Right atrium auricular region (tissue), 2 donors: ENCODE results near the gene SLC7A10. TPM values are rescaled to one million over a fixed set of nuclear protein-coding genes. Genes with fewer than 3 reads are reported as not detected.

Source experiments
- DNase-seq: peaks from one replicate; pipeline ENCODE4 v3.0.0-alpha.2; 2019; ENCODE audit warnings: low spot score
- H3K27ac ChIP-seq, 2 donors: fragments of 200-600 bp; sonication (generic); 1 replicate in 1 of 2; 2 replicates in 1 of 2; pipeline ENCODE4 v1.5.1; 2016 to 2019
- H3K27me3 ChIP-seq, 2 donors: fragments of 200-600 bp; sonication (generic); one replicate each; pipeline versions ENCODE4 v1.5.1 to v1.6.0; 2017 to 2019
- H3K36me3 ChIP-seq: fragments of 200-600 bp; sonication (generic); one replicate; pipeline ENCODE4 v1.5.1; 2016
- H3K4me1 ChIP-seq, 2 donors: fragments of 200-600 bp; sonication (generic); one replicate each; pipeline versions ENCODE4 v1.5.1 to v1.6.0; 2017 to 2019
- H3K4me3 ChIP-seq, 2 donors: fragments of 200-600 bp; sonication (generic); 1 replicate in 1 of 2; 2 replicates in 1 of 2; pipeline ENCODE4 v1.5.1; 2017 to 2019; ENCODE audit warnings: mild to moderate bottlenecking in 1 of 2, moderate library complexity in 1 of 2
- H3K9me3 ChIP-seq, 2 donors: fragments of 200-600 bp; sonication (generic); one replicate each; pipeline ENCODE4 v1.5.1; 2019
- total RNA-seq, 2 donors: library from RNA; depleted of rRNA; stranded (reverse); fragments of >200 nt; gene quantifications; one replicate each; pipeline ENCODE4 v1.1.0, GENCODE V29; 2016
- TF ChIP-seq, protein P1 (sequence below), 2 donors: fragments of 200-600 bp; sonication (generic); IDR thresholded peaks; one replicate each; pipeline ENCODE4 v1.5.1; 2019; ENCODE audit warnings: antibody characterized with exemption in 2 of 2

SLC7A10 gene
- total RNA-seq, 2 donors from 2014 or later, result 0.79 TPM; not detected in 1

DNA sequence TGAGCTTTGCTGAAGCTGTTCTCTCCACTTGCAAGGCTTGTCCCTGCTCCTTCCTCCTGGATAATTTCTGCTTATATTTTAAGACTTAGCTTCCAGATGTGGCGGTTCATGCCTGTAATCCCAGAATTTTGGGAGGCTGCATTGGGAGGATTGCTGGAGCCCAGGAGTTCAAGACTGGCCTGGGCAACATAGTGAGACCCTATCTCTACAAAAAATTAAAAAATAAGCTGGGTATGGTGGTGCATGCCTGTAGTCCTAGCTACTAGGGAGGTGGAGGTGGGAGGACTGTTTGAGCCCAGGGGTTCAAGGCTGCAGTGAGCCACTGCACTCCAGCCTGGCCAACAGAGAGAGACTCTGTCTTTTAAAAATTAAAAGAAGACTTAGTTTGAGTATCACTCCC lies 45.1 kb upstream of the SLC7A10 start:
- no peak overlapping the region for H3K4me3 ChIP-seq
- no peaks in the 10 kb centered on the region for H3K9me3 ChIP-seq
- H3K36me3 ChIP-seq, result no peaks in the 10 kb centered on the region
- H3K27ac ChIP-seq, result no peak overlapping the region
- H3K4me1 ChIP-seq, result peaks cover 0 to 7% of the 10 kb centered on the region in 2 donors
- no peak for DNase-seq
- no peaks in the 10 kb centered on the region for H3K27me3 ChIP-seq
- TF ChIP-seq, protein P1, sequence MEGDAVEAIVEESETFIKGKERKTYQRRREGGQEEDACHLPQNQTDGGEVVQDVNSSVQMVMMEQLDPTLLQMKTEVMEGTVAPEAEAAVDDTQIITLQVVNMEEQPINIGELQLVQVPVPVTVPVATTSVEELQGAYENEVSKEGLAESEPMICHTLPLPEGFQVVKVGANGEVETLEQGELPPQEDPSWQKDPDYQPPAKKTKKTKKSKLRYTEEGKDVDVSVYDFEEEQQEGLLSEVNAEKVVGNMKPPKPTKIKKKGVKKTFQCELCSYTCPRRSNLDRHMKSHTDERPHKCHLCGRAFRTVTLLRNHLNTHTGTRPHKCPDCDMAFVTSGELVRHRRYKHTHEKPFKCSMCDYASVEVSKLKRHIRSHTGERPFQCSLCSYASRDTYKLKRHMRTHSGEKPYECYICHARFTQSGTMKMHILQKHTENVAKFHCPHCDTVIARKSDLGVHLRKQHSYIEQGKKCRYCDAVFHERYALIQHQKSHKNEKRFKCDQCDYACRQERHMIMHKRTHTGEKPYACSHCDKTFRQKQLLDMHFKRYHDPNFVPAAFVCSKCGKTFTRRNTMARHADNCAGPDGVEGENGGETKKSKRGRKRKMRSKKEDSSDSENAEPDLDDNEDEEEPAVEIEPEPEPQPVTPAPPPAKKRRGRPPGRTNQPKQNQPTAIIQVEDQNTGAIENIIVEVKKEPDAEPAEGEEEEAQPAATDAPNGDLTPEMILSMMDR (IDR thresholded peaks at IDR 0.05), result no peak

DNA sequence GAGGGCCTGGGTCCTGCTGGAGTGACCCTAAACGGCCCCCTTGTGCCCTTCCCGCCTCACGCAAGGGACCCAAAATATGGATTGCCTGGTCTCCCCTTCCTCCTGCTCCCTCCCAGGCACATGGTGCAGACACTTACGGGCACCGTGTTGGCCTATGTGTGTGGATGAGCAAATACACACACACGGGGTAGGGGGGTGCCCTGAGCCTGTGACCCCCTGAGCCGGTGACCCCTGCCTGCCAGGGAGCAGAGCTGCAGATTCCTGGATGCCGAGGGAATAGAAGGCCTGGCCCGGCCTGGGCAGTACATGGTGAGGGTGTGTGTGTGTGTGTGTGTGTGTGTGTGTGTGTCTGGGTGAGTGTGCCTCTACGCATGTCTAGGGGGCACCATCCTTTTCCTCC lies 43.4 kb upstream of the SLC7A10 start:
- Histone ChIP-seq H3K27ac (no peak overlapping the region), H3K9me3 (no peaks in the 10 kb centered on the region), H3K36me3 (no peaks in the 10 kb centered on the region), H3K4me1 (peaks cover 0 to 7% of the 10 kb centered on the region in 2 donors), H3K4me3 (no peak overlapping the region), H3K27me3 (no peaks in the 10 kb centered on the region)
- TF ChIP-seq, protein P1 (IDR thresholded peaks at IDR 0.05), result no peak
- no peak for DNase-seq

DNA sequence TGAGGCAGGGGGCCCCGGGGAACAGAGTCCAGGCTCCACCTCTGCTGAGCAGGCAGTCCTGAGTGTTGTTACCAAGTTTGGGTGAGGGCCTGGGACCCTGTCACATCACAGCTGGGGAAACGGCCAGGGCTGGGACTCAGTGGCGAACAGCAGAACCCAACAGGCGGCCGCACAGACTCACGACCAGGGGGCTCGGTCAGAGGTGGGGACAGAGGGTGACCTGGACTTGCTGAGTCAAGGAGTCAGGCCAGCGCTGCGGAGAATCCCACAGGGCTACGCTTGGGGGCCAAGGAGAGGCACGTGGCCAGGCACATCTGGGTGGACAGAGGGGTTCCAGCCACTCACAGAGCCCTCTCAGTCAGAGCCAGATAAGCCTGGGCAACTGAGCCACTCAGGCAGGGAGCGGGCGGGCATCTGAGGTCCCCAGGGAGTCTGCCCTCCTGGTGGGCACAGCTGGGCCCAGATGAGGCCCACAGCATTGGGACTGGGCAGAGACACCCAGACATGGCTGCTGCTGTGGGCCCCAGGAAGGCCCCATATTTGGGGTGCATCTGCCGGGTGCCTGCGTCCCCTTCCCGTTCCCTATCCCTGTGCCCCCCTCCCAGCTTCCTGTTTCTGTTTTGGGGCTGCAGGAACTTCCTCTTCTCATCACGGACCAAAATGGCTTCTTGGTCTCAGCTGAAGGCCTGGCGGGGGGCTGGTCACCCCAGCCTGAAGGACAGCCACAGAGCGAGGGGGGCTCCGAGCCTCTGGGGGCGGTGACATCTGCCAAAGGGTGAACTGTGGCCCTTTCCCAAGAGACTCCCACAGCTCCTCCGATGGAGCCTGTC lies 42.7 kb upstream of the SLC7A10 start:
- TF ChIP-seq, protein P1 (IDR thresholded peaks at IDR 0.05), result no peak
- Histone ChIP-seq H3K27ac (no peak overlapping the region), H3K4me1 (peaks cover 0 to 3% of the 10 kb centered on the region in 2 donors), H3K36me3 (no peaks in the 10 kb centered on the region), H3K9me3 (no peaks in the 10 kb centered on the region), H3K27me3 (no peaks in the 10 kb centered on the region), H3K4me3 (no peak overlapping the region)
- no peak for DNase-seq

DNA sequence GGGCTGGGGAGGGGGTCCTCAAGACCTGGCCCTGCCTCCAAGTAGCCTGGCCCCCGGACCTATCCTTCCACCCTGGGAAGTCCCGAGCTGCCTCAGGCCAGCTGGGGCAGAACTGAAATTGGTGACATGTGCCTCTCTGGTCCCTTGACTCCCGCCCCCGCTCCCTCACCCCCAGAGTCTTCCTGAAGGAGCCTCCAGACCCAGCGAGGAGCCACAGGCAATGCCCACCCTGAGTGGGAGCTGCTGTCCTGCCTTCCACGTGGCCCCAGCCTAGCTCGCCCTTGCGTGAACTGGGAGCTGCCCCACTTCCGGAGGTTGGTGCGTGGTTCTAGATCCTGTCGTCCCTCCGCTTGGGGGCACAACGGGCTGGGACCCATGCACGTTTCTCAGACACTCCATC lies 42.1 kb upstream of the SLC7A10 start:
- H3K27me3 ChIP-seq, result no peaks in the 10 kb centered on the region
- DNase-seq, result no peak
- TF ChIP-seq, protein P1 (IDR thresholded peaks at IDR 0.05), result no peak
- H3K4me3 ChIP-seq, result no peak overlapping the region
- no peak overlapping the region for H3K27ac ChIP-seq
- H3K9me3 ChIP-seq, result no peaks in the 10 kb centered on the region
- H3K4me1 ChIP-seq, result no peaks in the 10 kb centered on the region
- H3K36me3 ChIP-seq, result no peaks in the 10 kb centered on the region

DNA sequence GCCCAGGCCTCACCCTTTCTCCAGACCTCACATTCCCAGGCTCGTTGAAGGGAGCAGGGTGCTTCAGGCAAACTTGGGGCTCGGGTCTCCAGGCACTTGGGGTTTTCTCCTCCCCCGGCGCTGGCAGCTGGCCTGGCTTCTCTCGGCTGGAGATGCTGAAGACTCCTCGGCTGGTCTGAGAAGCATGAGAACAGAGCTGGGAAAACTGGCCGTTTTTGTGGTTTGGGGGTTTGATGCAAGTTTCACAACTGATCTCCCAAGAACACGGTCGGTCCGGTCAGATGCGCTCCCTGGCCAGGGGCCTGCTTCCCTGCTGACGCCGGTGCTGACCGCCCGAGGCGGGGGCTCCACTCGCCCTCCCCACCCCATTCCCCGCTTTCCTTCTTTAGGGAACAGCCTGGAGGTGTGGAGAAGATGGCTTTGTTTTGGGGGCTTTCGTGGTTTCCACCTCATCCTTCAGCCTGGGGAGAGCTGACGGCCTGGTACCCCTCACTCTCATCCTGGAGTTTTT lies 41.4 kb upstream of the SLC7A10 start:
- H3K27me3 ChIP-seq, result no peaks in the 10 kb centered on the region
- TF ChIP-seq, protein P1 (IDR thresholded peaks at IDR 0.05), result no peak
- H3K27ac ChIP-seq, result no peak overlapping the region
- H3K9me3 ChIP-seq, result no peaks in the 10 kb centered on the region
- no peaks in the 10 kb centered on the region for H3K4me1 ChIP-seq
- H3K4me3 ChIP-seq, result no peak overlapping the region
- DNase-seq, result no peak
- H3K36me3 ChIP-seq, result no peaks in the 10 kb centered on the region
